ENCODE results near the gene DNER.
"Not testable (repeated sequence)": the region's sequence is repeated elsewhere in the genome, so short reads cannot be mapped to it uniquely, and the experiment has no call there.

Gene DNER

DNA sequence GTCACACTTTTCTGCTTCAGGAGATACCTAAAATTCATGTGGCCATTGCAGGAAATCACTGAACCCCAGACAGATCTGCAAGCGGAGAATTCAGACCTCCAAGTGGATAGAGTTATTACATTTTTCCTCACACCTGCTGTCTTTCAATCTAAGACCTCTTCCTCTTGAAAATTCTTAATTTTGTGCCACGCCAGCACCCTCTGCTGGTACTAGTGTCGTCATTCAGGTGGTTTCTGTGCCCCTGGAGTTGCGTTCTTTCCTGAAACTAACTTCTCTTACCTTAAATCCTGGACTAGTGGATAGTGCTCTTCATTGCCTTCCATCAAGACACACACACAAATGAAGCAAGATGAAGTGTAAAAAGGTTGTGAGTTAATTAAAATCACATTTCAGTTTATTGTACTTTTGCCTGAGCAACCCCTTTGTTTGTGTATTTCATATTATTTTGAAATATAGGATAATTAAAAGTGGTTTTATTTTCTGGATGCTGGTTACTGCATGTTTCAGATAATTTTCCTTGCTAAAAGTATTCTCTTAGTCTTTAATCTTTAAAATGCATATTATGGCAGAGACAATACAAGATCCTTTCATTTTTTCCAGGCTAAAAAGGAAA is 1.6 kb upstream of the DNER start:
- peak in 1 of 5 experiments; percentile 33 for DNase-seq

DNA sequence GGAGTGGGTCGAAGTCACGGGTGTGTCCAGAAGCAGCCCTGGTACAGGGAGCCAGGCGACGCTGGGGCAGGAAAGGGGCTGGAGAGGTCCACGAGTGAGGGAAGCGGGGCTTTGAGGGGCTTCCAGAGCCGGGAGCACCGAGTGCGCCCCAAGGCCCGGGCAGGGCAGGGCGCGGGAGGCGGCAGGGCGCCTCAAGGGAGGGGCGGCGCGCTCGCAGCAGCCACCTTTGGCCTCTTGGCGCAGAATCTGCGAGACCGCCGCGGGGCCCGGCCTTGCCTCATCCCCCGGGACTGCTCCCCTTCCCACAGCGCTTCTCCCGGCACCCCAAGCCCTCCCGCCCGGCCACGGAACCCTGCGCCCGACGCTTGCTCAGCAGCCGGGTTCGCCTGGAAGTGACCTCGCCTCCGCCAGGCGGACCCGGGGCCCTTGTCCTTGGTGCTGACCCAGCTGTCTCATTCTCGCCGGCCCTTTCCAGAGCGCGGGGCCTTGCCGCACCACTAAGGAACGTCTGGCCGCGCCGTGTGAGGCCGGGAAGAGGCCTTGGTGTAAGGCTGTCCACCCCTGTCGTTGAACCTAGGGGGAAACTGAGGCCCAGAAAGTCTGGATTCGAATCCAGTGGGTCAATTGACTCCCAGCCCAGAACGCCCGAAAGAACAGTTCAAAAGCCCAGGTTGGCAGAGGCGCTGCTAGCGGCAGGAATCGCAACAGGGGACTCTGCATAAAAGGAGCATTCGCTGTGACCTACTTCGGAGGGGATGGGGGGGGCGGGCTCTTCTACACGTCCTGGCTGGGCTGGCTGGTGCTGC is 584 bp upstream of the DNER start:
- DNase-seq: peak in 3 of 5 experiments; percentile 6 to 26 (median 15)

GRCh38 chr2:229713371-229714079 is 830 bp downstream of the DNER start:
- DNase-seq: peak in 1 of 5 experiments; percentile 8

DNA sequence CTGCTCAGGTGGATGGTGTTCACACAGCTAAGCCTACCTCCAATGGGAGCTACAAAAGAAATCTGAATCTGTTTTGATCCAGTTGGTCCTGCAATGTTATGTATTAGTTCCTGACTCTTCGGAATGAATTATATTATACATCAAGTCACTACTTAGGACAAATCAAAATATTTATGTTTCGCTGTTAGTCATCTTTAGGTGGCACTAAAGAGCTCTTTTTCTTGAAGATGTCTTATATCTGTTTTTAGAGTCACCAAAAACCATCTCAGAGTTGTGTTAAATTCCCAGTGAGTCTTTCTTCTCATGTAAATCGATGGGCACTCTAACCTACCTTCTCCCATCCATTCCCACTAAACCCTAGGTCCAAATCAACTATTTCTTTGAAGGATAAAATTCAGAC is 2.2 kb downstream of the DNER start:
- DNase-seq: peak in 1 of 5 experiments; percentile 6

DNA sequence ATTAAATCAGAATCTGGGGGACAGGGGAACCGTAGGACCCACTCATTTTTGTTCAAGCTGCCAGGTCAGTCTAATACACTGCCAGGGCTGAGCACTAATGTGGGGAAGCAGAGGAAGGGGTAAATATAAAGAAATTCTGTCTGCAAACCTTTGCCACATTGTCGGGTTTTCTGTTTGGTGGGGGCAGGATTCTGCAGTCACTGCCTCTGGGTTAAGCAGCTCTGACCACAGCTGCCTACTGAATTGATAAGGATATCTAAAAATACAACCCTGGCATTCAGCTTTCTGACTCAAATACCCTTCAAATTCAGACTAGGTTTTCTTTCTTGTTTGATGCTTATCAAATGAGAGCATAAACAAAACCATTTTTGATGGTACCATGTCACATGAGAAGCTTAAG is 6.0 kb downstream of the DNER start:
- DNase-seq: peak in 1 of 5 experiments; percentile 62

DNA sequence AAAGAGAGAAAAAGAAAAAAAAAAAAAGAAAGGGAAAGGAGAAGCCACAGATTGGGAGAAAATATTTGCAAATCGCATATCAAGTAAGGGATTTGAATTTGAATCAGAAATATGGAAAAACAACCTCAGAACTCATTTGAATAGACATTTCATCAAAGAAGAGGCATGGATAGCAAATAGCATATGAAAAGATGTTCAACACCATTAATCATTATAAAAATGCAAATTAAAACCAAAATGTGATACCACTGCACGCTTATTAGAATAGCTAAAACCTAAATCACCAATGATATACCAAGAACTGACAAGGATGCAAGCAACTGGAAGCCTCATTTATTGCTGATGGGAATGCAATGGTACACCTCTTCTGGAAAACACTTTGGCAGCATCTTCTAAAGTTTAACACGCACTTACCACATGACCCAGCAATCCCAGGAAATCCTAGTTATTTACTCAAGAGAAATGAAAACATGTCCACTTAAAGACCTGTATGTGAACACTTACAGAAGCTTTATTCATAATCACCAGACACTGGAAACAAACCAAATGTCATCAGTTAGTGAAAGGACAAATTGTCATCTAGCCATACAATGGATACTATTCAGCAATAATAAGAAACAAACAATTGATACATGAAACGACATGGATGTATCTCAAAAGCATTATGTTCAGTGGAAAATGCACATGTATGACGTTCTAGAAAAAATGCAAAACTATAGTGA is 10.3 kb downstream of the DNER start:
- no peak for DNase-seq

DNA sequence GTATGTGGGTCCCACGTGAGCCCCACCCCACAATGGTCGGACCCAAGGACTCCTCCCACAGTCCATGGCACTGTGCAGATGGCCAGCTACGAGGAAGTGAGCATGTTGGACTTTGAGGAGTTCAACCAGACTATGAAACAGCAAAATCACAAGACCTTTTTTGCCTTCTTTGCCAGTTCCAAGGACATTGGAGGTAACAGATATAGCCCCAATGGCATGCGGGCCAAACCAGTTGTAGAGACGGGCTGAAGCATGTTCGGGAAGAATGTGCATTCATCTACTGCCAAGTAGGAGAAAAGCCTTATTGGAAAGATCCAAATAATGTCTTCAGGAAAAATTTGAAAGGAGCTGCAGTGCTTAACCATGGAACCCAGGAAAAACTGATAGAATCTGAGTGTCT is 12.6 kb downstream of the DNER start:
- no peak for DNase-seq

- DNase-seq: no peak
These were observed 13.3 kb downstream of the DNER start for GRCh38 chr2:229701062-229701461.

- DNase-seq: no peak
These were observed 18.4 kb downstream of the DNER start for GRCh38 chr2:229695961-229696360.

DNA sequence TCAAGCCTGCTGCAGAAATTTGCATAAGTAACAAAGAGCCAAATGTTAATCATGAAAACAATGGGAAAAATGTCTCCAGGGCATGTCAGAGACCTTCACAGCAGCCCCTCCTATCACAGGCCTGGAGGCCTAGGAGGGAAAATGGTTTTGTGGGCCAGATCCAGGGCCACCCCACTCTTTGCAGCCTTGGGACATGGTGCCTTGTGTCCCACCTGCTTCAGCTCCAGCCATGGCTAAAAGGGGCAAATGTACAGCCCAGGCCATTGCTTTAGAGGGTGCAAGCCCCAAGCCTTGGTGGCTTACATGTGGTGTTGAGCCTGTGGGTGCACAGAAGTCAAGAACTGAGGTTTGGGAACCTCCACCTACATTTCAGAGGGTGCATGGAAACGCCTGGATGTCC is 20.5 kb downstream of the DNER start:
- DNase-seq: not testable (repeated sequence)

GRCh38 chr2:229691631-229692030 is 22.7 kb downstream of the DNER start:
- DNase-seq: no peak

- DNase-seq: no peak
These were observed 25.0 kb downstream of the DNER start for GRCh38 chr2:229689307-229689839.

DNA sequence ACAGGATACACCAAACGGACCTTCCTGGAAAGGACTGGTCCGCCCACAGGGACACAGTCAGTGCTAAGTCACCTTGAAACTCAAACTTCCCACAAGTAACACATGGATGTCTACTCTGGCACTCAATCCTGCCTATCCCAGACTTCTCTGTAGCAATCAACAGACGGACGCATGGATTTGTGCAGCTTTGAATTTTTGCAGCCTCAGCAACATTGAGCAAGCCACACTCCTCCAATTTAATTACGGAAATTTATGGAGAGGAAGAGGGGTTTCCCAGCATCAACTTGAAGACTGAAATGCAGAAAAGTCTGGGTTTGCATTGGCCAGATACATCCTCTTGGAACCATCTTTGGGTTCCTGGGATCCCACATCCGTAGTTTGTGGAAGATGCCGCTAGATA is 26.2 kb downstream of the DNER start:
- DNase-seq: no peak

GRCh38 chr2:229686122-229686919 is 28.0 kb downstream of the DNER start:
- no peak for DNase-seq

DNA sequence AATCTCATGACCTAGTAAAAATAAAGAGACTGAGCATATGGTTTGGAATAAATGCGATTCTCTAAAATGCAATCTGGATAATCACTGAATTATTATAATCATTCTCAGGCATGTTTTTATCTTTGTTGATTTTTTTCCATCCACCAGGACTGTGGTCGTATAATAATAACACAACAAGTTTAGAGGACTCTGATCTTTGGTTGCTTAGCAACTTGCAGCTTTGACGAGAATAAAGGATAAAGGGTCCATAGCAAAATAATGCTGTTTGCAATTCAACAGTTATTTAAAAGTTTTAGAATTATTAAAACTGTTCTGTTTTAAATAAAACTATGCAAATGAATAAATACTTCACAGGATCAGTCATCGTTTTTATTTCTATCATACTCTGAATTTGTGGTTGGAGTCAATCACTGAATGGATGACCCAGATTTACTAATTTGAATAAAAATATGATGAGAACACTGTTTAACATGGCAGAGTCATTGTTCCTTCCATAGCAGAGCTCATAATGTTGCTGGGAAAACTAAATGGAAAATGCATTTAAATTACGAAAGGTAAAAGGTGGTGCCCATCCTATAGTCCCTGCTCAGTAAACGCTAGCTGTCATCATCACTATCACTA is 29.3 kb downstream of the DNER start:
- DNase-seq: no peak

- no peak for DNase-seq
These were observed 34.8 kb downstream of the DNER start for GRCh38 chr2:229679393-229680125.

DNA sequence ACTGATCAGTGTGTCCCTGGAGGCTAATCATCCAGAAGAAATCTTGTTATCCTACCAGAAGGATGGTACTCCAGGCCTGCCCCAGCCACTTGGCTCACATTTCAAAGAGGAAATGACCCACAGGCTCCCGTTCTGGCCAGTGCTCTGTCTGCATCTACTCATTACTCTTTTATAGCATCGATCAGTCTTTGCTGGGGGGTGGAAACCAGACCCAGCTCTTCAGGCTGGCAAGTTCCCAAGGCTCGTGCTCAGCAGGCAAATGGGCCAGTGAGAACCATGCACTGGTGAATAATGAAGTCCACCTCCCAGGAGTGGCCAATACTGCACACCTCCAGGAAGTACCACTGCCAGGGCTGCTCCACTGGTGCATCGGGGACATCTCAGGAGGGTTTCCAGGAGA is 38.8 kb downstream of the DNER start:
- DNase-seq: no peak

DNA sequence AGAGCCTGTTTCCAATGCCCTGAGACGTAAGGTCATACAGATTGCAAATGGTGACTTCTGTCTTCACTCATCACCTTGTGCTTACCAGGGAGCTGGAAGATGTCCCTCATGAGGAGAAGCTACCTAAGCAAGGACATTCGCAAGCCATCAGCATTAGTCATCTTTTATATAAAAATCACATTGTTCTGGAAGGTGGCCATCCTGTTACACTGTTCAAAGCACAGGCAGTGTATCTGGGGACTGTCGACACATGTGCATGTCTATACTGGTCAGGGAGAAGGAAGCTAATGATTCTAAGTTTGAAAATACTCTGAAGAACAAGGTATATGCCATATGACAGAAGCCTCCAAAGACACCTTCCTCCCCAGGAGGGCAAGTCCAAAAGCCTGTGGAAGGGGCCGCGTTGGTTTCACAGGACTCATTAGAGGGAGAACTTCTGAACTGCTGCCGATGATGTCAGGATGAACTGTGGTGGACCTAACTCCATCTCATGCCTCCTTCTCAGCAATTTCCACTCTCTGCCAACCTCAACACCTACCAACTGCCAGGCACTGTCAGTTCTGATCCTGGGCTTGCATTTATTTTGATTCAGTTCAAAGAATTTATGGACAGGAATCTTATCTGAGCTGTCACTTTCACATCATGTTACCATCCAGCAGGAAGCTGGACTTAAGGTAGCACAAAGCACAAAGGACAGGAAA is 39.4 kb downstream of the DNER start:
- DNase-seq: no peak

DNA sequence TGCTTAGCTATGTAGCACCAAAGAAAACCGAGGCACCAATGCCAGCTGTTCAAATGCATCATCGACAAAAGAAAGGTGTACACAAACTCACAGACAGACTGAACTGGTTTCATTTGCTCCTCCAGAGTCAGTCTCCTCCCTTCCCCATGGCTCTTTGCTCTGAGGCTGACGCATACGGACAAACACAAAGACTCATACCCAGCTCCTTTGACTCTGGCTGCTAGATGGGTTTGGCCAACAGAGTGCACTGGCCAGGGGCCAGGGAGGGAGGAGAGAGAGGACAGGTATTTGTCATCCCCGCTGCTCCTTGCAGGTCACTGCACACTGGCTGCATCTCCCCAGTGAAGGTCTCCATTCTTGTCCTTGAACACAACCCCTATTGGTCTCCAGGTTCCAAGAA is 40.7 kb downstream of the DNER start:
- DNase-seq: no peak

DNA sequence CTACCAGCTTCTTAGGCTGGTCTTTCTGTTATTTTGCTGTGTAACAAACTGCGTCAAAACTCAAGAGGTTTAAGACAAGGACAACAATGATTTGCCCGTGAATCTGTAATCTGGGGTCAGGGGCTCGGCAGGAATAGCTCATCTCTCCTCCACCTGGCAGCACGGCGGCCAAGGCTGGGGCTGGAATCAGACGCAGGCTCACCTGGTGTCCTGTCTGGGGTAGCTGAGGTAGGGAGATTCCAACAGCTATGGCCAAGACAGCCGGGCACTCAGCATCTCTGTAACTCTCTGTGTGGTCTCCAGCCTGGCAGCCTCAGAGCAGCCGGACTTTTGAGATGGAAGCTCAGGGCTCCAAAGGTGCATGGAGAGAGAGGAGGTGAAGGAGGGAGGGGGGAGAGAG is 42.3 kb downstream of the DNER start:
- DNase-seq: no peak
